Measurements from ENCODE around the gene WNK2.

The WNK2 gene

GRCh38 chr9:93265972-93266371 lies 82.0 kb downstream of the WNK2 start:
- H3K27ac ChIP-seq, result no peak overlapping the region
- no peak for TF ChIP-seq ZFX (IDR thresholded peaks at IDR 0.05)
- TF ChIP-seq, protein P1, sequence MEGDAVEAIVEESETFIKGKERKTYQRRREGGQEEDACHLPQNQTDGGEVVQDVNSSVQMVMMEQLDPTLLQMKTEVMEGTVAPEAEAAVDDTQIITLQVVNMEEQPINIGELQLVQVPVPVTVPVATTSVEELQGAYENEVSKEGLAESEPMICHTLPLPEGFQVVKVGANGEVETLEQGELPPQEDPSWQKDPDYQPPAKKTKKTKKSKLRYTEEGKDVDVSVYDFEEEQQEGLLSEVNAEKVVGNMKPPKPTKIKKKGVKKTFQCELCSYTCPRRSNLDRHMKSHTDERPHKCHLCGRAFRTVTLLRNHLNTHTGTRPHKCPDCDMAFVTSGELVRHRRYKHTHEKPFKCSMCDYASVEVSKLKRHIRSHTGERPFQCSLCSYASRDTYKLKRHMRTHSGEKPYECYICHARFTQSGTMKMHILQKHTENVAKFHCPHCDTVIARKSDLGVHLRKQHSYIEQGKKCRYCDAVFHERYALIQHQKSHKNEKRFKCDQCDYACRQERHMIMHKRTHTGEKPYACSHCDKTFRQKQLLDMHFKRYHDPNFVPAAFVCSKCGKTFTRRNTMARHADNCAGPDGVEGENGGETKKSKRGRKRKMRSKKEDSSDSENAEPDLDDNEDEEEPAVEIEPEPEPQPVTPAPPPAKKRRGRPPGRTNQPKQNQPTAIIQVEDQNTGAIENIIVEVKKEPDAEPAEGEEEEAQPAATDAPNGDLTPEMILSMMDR (conservative IDR thresholded peaks at IDR 0.05), result no peak

DNA sequence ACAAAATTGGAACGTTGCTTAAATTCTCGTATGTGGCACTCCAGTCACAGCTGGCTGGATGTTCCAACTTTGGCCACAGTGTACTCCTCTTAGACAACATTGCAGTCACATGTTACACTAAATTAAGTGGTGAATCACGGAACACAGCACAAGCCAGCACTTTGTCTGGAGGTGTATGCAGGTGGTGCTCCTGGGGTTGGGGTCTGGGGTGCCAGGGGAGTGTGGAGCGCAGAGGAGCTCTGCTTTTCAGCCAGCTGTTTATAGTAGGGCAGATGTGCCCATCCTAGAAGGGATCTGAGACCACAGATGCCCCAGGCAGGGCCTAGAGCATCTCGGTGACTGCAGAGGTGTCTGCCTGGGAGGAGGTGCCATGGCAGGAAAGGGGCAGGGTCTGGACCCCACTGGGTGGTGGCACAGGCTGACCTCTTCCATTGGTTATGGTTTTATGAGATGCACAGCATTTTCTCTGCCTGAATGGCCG lies 82.6 kb downstream of the WNK2 start:
- TF ChIP-seq ZFX (IDR thresholded peaks at IDR 0.05), result no peak
- TF ChIP-seq, protein P1 (conservative IDR thresholded peaks at IDR 0.05), result no peak
- no peak overlapping the region for H3K27ac ChIP-seq

DNA sequence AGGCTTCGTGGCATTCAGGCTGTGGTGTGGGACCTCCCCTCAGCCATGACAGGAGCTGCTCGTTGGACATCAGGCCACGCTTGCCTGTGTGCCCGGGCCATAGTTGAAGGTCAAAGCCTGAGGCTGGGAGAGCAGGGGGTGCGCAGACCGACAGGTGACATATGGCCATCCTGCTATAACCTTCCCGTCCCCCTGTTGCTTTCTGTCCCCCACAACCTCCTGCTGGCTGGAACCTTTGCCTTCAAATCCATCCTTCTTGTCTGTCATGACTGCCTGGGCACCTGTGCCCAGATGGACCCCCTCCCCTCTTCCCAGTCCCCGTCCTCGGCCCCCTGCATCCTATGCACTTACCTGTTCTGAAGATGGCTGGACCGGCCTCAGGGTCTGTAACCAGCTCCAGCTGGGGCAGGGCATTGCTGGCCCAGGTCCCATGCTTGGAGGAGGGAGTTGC lies 83.2 kb downstream of the WNK2 start:
- TF ChIP-seq, protein P1 (conservative IDR thresholded peaks at IDR 0.05), result no peak
- no peak for TF ChIP-seq ZFX (IDR thresholded peaks at IDR 0.05)
- no peak overlapping the region for H3K27ac ChIP-seq

DNA sequence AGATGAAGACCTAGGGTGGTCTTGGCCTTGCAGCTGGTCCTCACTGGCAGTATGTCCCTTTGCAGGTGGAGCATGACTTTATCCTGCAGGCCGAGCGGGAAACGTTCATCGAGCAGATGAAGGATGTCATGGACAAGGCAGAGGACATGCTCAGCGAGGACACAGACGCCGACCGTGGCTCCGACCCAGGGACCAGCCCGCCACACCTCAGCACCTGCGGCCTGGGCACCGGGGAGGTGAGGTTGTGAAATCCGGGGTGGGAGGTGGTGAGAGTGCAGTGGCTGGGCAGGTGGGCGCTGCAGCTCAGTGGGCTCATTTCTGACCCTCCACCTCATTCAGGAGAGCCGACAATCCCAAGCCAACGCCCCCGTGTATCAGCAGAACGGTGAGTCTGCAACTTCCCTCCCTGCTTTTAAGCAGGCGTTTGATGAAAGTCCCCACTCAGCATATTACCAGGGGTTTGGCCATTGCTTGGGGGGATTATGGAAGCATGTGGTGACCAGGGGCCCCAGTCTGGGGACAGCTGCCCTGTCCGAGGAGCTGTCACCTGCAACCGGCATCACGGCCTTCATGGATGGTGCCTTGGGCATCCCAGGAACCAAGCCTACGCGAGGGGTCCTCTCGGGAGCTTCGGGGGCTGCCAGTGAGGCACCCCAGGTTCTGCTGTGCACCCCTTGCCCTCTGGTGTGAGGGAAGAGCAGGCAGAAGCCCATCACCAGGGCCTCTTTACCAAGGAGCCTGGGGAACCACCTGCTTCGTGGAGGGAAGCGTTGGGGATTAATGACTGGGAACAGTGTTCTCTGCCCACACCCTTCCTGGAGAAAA lies 84.0 kb downstream of the WNK2 start:
- TF ChIP-seq, protein P1 (conservative IDR thresholded peaks at IDR 0.05), result no peak
- no peak for TF ChIP-seq ZFX (IDR thresholded peaks at IDR 0.05)
- no peak overlapping the region for H3K27ac ChIP-seq

DNA sequence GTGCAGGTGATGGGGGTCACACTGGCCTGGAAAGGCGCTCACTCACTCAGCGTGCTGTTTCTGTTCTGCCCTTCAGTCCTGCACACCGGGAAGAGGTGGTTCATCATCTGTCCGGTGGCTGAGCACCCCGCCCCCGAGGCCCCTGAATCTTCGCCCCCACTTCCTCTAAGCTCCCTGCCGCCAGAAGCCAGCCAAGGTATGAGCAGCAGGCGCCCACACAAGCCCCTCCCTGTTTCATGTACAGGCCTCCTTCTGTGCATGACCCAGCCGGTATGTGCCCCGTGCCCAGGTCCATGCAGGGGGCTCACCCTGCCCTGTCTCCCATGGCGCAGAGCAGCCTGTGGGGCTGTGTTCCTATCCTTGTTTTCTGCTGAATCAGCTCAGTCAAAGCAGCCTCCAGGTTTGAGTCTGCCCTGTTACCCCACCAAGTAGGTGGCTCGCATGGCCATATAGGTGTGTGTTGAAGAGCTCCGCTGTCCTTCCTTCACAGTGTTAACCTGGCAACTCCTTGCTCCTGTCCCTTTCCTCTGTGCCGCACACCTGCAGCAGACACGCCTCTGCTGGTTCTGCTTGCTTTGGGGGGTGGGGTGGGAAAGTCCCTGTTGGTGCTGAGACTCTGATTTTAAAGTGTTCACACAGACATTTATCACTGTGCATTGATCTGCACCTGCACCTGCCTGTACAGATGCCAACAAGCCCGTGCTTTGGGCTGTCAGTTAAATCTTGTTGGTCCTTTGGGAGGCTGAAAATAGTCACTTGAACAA lies 84.8 kb downstream of the WNK2 start:
- TF ChIP-seq, protein P1 (conservative IDR thresholded peaks at IDR 0.05), result no peak
- TF ChIP-seq ZFX (IDR thresholded peaks at IDR 0.05), result no peak
- no peak overlapping the region; the same call in 1 of the 2 replicates for H3K27ac ChIP-seq

GRCh38 chr9:93270976-93271375 lies 87.0 kb downstream of the WNK2 start:
- no peak overlapping the region for H3K27ac ChIP-seq
- TF ChIP-seq, protein P1 (conservative IDR thresholded peaks at IDR 0.05), result no peak
- no peak for TF ChIP-seq ZFX (IDR thresholded peaks at IDR 0.05)

GRCh38 chr9:93276973-93277372 lies 93.0 kb downstream of the WNK2 start:
- no peak overlapping the region for H3K27ac ChIP-seq
- TF ChIP-seq, protein P1 (conservative IDR thresholded peaks at IDR 0.05), result peak; percentile 25
- TF ChIP-seq ZFX (IDR thresholded peaks at IDR 0.05), result no peak

All from C4-2B (cell line).